ENCODE data around the gene TCAF1. TPM values are rescaled to one million over a fixed set of nuclear protein-coding genes. Genes with fewer than 3 reads are reported as not detected.

TCAF1 gene
- total and polyA plus RNA-seq, 12 donors, result 41.3 to 177 (median 117) TPM

GRCh38 chr7:143945423-143945822, 43.4 kb upstream of the TCAF1 start:
- Histone ChIP-seq H3K27me3 (no peaks in the 10 kb centered on the region), H3K36me3 (replicated peaks in 1 of 2) (no peaks in the 10 kb centered on the region), H3K4me1 (replicated peaks in 1 of 2) (no peaks in the 10 kb centered on the region), H3K9me3 (replicated peaks in 1 of 3) (no peaks in the 10 kb centered on the region), H3K4me3 (no peak overlapping the region), H3K27ac (no peak overlapping the region)
- intact Hi-C loops (cut with DNase I), result no loop called here
- TF ChIP-seq POLR2A (IDR thresholded peaks at IDR 0.05) (no peak), CTCF (IDR thresholded peaks at IDR 0.05) (no peak)
- WGBS, 4 donors, result 90 to 97% (median 94%) methylated on average over 4 of the region's 4 CpGs
- no peak for DNase-seq

GRCh38 chr7:143938379-143939243, 36.6 kb upstream of the TCAF1 start:
- Histone ChIP-seq H3K4me3 (no peak overlapping the region), H3K27me3 (no peaks in the 10 kb centered on the region), H3K36me3 (replicated peaks in 1 of 2) (no peaks in the 10 kb centered on the region), H3K9me3 (replicated peaks in 1 of 3) (no peaks in the 10 kb centered on the region), H3K27ac (no peak overlapping the region), H3K4me1 (replicated peaks in 1 of 2) (no peaks in the 10 kb centered on the region)
- no peak for DNase-seq
- 73 to 79% (median 77%) methylated on average over 5 of the region's 5 CpGs for WGBS, 4 donors
- TF ChIP-seq POLR2A (IDR thresholded peaks at IDR 0.05), result no peak
- TF ChIP-seq CTCF (IDR thresholded peaks at IDR 0.05), result no peak
- intact Hi-C loops (cut with DNase I), result no loop called here

- H3K36me3 ChIP-seq (replicated peaks in 1 of 2), result no peaks in the 10 kb centered on the region
- H3K4me3 ChIP-seq, result no peak overlapping the region
- no peaks in the 10 kb centered on the region for H3K27me3 ChIP-seq
- H3K9me3 ChIP-seq (replicated peaks in 1 of 3), result peaks cover 0 to 5% (median 0%) of the 10 kb centered on the region in 3 donors
- no peak for DNase-seq
- intact Hi-C loops (cut with DNase I), result no loop called here
- H3K4me1 ChIP-seq (replicated peaks in 1 of 2), result no peaks in the 10 kb centered on the region
- TF ChIP-seq CTCF (IDR thresholded peaks at IDR 0.05) (no peak), POLR2A (IDR thresholded peaks at IDR 0.05) (no peak)
- 78 to 87% (median 81%) methylated on average over 4 of the region's 4 CpGs for WGBS, 4 donors
- H3K27ac ChIP-seq, result no peak overlapping the region
Measured at GRCh38 chr7:143936087-143937009, 34.4 kb upstream of the TCAF1 start.
